HG03460 (cell line): ENCODE data around the gene TFAM.
"Not testable (repeated sequence)": the region's sequence is repeated elsewhere in the genome, so short reads cannot be mapped to it uniquely, and the experiment has no call there.

Experiments used
- ATAC-seq: cut with Tn5 transposase; IDR thresholded peaks from one replicate; pipeline ENCODE4 v1.9.1; 2021; ENCODE audit not compliant: unreplicated experiment

Gene TFAM

GRCh38 chr10:58372607-58373441 lies 12.4 kb upstream of the TFAM start:
- ATAC-seq: no peak

DNA sequence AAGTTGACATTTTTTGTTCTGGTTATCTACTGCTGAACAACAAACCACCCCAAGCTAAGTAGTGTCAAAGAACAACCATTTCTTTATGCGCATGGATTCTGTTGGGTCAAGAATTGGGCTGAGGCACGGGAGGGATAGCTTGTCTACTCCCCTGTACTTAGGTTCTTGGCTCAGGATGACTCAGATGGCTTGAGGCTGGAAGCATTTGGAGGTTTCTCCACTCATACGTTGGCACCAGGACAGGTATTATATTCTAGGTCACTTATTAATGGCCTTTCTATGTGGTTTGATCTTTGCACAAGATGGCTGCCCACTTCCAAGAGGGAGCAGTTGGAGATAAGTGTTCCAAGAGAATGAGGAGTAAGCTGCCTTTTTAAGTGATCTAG lies 11.8 kb upstream of the TFAM start:
- ATAC-seq: no peak

DNA sequence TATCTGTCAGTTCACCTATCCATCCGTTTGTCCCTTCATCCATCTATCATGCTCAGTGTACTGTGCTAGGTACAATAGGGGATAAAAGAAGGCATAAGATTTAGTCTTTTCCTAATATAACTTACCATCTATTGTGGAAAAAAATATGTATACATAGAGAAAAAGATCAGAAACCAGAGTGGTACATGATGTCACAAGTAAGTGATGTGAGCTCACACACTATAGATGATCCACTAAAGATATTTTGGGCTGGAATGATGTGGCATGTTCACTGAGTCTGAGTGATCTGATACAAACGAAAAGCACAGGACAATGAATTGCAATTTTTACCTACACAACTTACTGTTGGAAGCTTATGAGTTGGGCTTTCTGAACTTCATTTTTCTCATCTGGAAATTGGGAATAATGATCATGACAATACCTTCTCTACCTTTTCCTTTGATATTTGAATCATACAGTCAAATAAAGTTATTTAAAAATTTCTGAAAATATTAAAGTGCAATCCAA lies 2.7 kb upstream of the TFAM start:
- no peak for ATAC-seq

- ATAC-seq: peak; percentile 65
Observed at GRCh38 chr10:58384095-58384494, 1.1 kb upstream of the TFAM start.

- peak; percentile 1 for ATAC-seq
Observed at GRCh38 chr10:58384544-58384998, 639 bp upstream of the TFAM start.

DNA sequence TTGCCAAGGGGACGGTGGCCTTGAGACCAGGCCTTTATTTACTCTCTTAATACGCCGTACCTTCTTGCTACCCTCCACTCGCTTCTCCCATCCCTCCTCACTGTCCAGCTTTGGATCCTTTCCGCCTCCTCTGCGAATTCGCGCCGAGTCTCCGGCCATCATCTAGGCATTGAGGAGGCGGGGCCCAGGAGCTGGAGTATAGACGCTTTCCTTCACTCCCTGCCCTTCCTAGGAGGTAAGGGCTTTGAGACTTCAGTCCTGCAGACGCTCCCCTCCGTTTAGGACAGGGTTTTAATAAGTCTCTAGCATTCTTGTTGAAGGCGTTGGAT lies 538 bp downstream of the TFAM start:
- ATAC-seq: no peak

- no peak for ATAC-seq
Observed at GRCh38 chr10:58389024-58389423, 3.8 kb downstream of the TFAM start.

- no peak for ATAC-seq
Observed at GRCh38 chr10:58393317-58393716, 8.1 kb downstream of the TFAM start.

DNA sequence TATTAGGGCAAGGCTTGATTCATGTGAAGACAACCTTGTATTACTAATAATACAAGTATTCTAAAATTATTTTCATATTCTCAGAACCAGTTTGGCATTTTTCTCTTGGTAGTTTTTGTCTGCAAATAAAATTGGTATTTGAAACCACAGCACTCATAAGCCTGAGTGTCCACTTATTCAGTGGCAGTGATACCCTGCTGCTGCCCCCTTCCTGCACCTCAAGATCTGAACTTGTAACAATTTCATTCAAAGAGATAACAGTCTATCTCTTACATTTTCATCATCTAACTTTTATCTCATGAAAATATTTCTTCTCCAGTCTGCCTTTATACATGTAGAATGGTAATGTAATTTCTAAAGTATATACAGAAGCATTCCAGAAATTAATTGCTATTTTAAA lies 9.3 kb downstream of the TFAM start:
- ATAC-seq: no peak

GRCh38 chr10:58396057-58396456 lies 10.8 kb downstream of the TFAM start:
- no peak for ATAC-seq

DNA sequence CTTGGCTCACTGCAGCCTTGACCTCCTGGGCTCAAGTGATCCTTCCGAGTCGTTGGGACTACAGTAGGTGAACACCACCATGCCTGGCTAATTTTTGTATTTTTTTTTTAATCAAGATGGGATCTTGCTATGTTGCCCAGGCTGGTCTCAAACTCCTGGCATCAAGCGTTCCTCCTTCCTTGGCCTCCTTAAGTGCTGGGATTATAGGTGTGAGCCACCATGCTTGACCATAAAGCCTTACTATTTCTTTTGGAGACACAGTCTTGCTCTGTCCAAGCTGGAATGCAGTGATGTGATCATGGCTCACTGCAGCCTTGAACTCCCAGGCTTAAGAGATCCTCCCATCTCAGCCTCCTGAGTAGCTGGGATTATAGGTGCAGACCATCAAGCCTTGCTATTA lies 12.6 kb downstream of the TFAM start:
- ATAC-seq: no peak

GRCh38 chr10:58399410-58399809 lies 14.2 kb downstream of the TFAM start:
- ATAC-seq: no peak

GRCh38 chr10:58400609-58401008 lies 15.4 kb downstream of the TFAM start:
- ATAC-seq: no peak

DNA sequence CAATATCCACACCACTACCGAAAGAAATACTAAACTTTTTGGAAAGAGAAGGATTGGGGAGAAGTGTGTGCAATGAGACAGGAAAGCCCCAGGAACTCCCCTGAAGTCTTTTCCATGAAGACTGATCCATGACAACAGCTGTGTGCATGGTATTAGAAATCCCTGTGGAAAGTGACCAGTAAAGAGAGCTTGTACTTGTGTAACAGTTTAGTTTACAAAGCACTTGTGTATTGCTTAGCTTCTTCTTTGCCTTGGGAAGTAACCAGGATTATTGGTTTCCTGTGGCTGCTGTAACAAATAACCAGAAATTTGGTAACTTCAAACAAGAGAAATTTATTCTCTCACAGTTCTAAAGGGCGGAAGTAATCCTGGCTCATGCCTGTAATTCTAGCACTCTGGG lies 18.8 kb downstream of the TFAM start:
- ATAC-seq: no peak

GRCh38 chr10:58409956-58410610 lies 24.9 kb downstream of the TFAM start:
- no peak for ATAC-seq

- ATAC-seq: no peak
Observed at GRCh38 chr10:58412502-58412961, 27.3 kb downstream of the TFAM start.

DNA sequence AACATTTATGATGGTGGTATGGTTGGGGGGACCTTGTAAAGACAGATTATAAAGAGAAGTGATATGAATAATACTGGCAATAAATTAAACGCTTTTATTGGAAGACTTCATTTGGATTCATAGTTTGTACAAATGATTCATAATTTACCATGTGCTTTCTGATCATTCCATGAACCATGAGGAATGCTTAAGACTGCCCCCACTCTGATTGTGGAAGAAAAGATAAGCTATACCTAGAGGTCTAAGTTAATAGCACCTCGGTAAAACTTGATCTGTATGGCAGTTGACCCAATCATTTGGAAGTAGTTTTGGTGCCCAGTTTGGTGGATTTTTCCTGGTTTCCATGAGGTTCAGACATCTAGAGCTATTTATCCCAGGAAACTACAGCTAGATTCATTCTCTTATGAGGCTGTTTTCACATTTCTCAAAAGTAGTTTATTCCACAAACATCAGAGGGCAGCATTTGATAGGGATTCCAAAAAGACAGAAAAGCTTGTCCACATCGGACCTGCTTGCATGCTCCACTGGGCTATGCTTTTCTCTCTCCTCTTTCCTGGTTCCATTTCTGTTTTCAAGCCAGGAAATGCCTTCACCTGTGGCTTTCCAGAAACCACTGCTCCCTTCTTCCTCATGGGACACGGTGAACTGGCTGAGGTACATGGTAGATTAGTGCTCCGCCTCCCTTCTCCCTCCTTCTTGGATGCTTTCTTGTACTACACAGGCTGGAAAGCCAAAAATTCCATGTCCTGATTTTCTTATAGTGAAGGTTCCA lies 29.2 kb downstream of the TFAM start:
- ATAC-seq: no peak

- no peak for ATAC-seq
Observed at GRCh38 chr10:58415757-58416156, 30.5 kb downstream of the TFAM start.

DNA sequence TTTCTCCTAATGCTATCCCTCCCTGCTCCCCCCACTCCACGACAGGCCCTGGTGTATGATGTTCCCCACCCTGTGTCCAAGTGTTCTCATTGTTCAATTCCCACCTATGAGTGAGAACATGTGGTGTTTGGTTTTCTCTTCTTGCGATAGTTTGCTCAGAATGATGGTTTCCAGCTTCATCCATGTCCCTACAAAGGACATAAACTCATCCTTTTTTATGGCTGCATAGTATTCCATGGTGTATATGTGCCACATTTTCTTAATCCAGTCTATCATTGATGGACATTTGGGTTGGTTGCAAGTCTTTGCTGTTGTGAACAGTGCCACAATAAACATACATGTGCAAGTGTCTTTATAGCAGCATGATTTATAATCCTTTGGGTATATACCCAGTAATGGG lies 32.7 kb downstream of the TFAM start:
- not testable (repeated sequence) for ATAC-seq

GRCh38 chr10:58424176-58424575 lies 39.0 kb downstream of the TFAM start:
- ATAC-seq: no peak

GRCh38 chr10:58428436-58428835 lies 43.2 kb downstream of the TFAM start:
- ATAC-seq: not testable (repeated sequence)

DNA sequence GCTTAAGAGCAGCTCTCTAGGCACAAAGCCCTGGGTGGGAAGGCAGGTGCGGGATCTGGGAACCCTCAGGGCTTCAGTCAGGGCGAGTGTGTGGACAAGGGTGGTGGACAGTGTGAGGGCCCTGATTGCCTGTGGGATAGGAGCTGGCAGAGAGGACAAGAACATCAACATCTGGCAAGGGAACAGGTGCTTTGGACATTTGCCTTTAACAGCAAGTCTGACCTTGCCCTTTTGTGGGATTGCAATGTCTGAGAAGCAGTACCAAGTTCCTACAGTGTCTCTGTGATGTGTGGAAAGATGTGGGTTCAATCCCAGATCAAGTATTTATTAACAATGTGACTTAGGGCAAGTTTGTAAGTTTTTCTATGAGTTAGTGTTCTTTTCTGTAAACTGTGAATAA lies 46.7 kb downstream of the TFAM start:
- no peak for ATAC-seq
